ENCODE data around the gene ZNF778.

ZNF778 gene

GRCh38 chr16:89277641-89278341 is 60.3 kb downstream of the ZNF778 start:
- no peak for DNase-seq (ENCODE audit: low read depth)

DNA sequence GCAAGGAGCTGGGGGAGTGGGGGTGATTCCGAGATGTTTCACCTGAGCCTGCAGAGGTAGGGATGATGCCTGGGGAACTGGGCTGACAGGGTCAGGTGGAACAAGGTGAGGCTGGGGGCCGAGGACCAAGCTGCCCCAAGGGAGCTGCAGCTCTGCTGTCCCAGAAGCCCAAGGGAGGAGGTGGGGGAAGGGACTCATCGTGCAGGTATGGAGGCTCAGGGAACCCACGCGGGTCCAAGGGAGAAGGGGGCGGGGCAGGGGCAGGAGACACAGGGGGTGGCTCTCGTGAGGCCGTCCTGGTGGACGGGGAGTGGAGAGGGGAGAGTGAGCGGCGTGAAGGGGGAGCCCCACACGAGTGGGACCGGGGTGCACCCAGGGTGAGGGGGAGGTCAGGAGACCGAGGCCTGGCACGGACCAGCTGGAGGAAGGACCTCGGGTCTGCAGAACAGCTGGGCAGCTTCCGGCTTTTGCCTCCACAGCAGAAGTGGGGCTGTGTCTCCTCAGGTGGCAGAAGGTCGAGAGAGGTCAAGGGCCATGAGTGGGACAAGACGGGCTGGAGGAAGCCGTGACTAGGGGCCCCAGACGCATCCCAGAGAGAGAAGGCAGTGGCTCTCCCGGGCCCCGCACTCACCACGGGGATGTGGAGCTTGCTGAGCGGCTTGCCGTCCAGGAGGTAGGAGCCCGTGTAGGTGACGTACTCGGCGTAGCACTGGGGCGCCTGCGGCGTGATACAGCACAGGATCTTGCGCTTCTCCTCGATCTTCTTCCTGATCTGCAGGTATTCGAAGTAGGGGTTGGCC is 61.1 kb downstream of the ZNF778 start:
- DNase-seq (ENCODE audit: low read depth), result no peak

GRCh38 chr16:89279666-89280481 is 62.4 kb downstream of the ZNF778 start:
- DNase-seq (ENCODE audit: low read depth), result no peak

DNA sequence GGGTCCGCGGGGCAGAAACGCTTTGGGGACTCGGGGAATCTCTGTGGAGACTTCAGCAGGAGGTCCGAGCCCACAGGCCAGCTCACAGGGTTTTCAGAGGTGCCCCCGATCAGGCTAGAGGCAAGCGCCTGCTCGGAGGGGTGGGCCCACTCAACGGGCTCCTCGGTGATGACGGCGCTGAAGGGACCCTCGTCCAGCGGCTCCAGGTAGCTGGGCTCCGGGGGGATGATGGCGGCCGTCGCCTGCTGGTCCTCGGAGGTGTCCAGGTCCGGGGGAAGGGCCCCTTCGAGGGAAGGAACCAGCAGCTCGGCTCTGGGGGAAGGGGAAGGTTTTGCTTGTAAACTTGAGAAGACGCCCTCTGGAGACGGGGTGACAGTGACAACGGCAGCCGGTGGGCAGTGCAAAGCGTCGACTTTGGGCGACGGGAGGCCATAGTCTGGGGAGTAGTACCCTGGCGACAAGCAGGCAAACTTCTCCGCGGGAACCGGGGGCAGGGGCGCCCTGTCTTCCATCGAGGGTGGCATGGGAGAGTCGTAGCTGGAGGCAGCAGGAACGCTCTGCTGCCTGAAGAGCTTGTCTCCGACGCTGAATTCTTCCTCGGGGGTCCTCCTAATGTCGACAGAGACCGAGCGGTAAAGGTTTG is 63.2 kb downstream of the ZNF778 start:
- no peak for DNase-seq (ENCODE audit: low read depth)

GRCh38 chr16:89281189-89281577 is 63.7 kb downstream of the ZNF778 start:
- no peak for DNase-seq (ENCODE audit: low read depth)

DNA sequence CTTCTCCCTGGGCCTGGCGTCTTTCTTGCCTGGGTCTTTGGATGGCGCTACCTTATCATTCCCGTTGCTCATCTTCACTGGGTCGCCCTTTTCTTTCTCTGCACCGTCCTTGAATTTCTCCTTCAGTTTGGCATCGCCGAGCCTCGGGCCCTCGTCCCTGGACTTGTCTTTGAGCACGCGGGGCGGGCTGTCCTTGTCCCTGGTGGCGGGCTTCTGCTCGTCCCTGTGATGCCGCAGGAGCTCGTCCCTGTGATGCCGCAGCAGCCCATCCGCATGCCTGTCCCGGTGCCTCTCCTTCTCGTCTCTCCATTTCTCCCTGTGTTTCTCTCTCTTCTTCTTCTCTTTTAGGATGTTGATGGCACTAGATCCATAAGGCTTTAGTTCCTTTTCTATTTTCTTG is 64.3 kb downstream of the ZNF778 start:
- no peak for DNase-seq (ENCODE audit: low read depth)

DNA sequence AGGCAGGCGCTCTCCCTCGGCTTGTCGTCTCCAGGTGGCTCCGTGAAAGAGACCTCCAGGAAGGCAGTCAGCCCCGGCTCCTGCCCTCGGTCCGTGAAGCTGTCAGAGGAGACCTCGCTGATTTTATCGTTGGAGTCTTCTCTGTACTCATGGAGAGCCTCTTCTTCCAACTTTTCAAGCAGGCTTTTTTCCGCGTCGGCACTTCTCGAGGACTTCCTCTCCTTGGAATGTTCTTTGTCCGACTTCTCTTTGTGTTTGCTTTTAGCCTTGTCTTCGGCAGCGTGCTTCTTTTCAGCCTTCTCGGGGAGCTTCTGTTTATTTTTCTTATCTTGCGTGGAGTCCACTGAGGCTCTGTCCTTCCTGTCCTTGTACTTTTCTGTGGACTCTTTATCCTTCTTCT is 65.0 kb downstream of the ZNF778 start:
- no peak for DNase-seq (ENCODE audit: low read depth)

- DNase-seq (ENCODE audit: low read depth), result no peak
Measured at GRCh38 chr16:89283449-89283848, 65.9 kb downstream of the ZNF778 start.

GRCh38 chr16:89285381-89285780 is 67.9 kb downstream of the ZNF778 start:
- no peak for DNase-seq (ENCODE audit: low read depth)

DNA sequence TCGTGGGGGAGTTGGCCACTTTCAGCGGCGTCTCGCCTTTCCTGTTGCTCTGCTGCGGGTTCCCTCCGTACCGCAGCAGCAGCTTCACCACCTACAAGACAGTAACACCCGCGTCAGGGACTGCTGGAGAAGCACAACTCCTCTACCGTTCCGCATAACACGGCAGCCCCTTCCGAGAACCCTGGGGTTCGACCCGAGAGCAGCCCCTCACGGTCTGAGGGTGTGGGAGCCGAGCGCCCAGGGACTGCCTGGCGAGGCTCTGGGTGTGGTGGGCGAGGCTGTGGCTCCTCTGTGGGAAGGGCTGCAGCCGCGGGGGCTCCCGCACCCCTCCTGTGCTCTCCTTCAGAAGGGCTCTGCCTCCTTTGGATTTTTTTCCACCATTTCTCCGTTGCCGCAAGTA is 68.6 kb downstream of the ZNF778 start:
- no peak for DNase-seq (ENCODE audit: low read depth)

All from T-helper 22 cell (primary cell).